Fibroblast of lung (primary cell): ENCODE results near the gene TAP1. TPM values are rescaled to one million over a fixed set of nuclear protein-coding genes. Genes with fewer than 3 reads are reported as not detected.

Source experiments
- DNase-seq, 2 donors: peaks; one replicate each; pipeline versions ENCODE4 v3.0.0 to v3.0.0-alpha.2; 2010; ENCODE audit warnings: low read depth in 2 of 2
- H2AFZ ChIP-seq: 2 replicates; pipeline ENCODE4 v1.5.1; 2012; ENCODE audit warnings: low read length, control low read depth, inconsistent platforms
- H3K27ac ChIP-seq: 2 replicates; pipeline ENCODE4 v1.5.1; 2011; ENCODE audit warnings: low read length, control low read depth; ENCODE audit not compliant: insufficient read depth
- H3K27me3 ChIP-seq: 2 replicates; pipeline ENCODE4 v1.5.1; 2011; ENCODE audit warnings: mild to moderate bottlenecking, low read length; ENCODE audit not compliant: control insufficient read depth, insufficient read depth
- H3K36me3 ChIP-seq: 2 replicates; pipeline ENCODE4 v1.5.1; 2011; ENCODE audit warnings: low read length; ENCODE audit not compliant: control insufficient read depth, insufficient read depth
- H3K4me1 ChIP-seq: 2 replicates; pipeline ENCODE4 v1.5.1; 2011; ENCODE audit warnings: low read length; ENCODE audit not compliant: control insufficient read depth, insufficient read depth; ENCODE audit errors: extremely low read depth
- H3K4me2 ChIP-seq: 2 replicates; pipeline ENCODE4 v1.5.1; 2011; ENCODE audit warnings: low read length, control low read depth; ENCODE audit not compliant: insufficient read depth; ENCODE audit errors: extremely low read depth
- H3K4me3 ChIP-seq, 4 experiments: fragments of 200-600 bp in 1 of 4; sonication (generic) in 1 of 4; replicated peaks in 1 of 4; 2 replicates each; pipeline ENCODE4 v1.5.1; 2011 to 2016; ENCODE audit warnings: low read length in 4 of 4, low read depth in 3 of 4, mild to moderate bottlenecking in 3 of 4, control low read depth in 2 of 4, inconsistent platforms in 1 of 4, mixed read lengths in 1 of 4; ENCODE audit not compliant: insufficient read depth in 1 of 4; ENCODE audit errors: control extremely low read depth in 1 of 4
- H3K79me2 ChIP-seq: 2 replicates; pipeline ENCODE4 v1.5.1; 2012; ENCODE audit warnings: mild to moderate bottlenecking, low read length, inconsistent platforms; ENCODE audit not compliant: control insufficient read depth, insufficient read depth
- H3K9ac ChIP-seq: 2 replicates; pipeline ENCODE4 v1.5.1; 2011; ENCODE audit warnings: mild to moderate bottlenecking, low read length, control low read depth; ENCODE audit not compliant: insufficient read depth
- H3K9me3 ChIP-seq: 2 replicates; pipeline ENCODE4 v1.5.1; 2012; ENCODE audit warnings: low read depth, low read length; ENCODE audit not compliant: control insufficient read depth, insufficient read depth
- H4K20me1 ChIP-seq: 2 replicates; pipeline ENCODE4 v1.5.1; 2011; ENCODE audit warnings: low read length; ENCODE audit not compliant: control insufficient read depth, insufficient read depth; ENCODE audit errors: extremely low read depth
- CTCF ChIP-seq, 2 donors: IDR thresholded peaks in 1 of 2; conservative IDR thresholded peaks in 1 of 2; 1 replicate in 1 of 2; 2 replicates in 1 of 2; pipeline ENCODE4 v1.5.1; 2011 to 2012; ENCODE audit warnings: low read length in 2 of 2, control low read depth in 1 of 2, inconsistent platforms in 1 of 2, low read depth in 1 of 2, mild to moderate bottlenecking in 1 of 2
- EZH2 ChIP-seq: IDR thresholded peaks from 2 replicates; pipeline ENCODE4 v1.5.1; 2012; ENCODE audit warnings: low read length, control low read depth, mild to moderate bottlenecking; ENCODE audit errors: missing control alignments
- polyA plus RNA-seq, 2 donors: library from polyadenylated mRNA; depleted of rRNA in 1 of 2; stranded (reverse) in 1 of 2; unstranded in 1 of 2; fragments of >200 nt; gene quantifications; 2 replicates each; pipeline ENCODE4 v1.2.1, GENCODE V29; 2011 to 2012; ENCODE audit warnings: missing spikeins in 1 of 2
- total RNA-seq: library from RNA; depleted of rRNA; stranded (reverse); fragments of >200 nt; gene quantifications from 2 replicates; pipeline ENCODE4 v1.2.1, GENCODE V29; 2014

Gene TAP1
- total and polyA plus RNA-seq, 2 donors (not counting 1 experiment from before 2014, with no cell fraction given) = 31.4 to 107 TPM

- TF ChIP-seq CTCF (conservative IDR thresholded peaks at IDR 0.05 in 1 of 2, IDR thresholded peaks at IDR 0.05 in 1 of 2; ENCODE audit: low read depth in 1 of 2, low read length in 2 of 2) = no peak
- TF ChIP-seq EZH2 = no peak
- no peak for DNase-seq
- Histone ChIP-seq H2AFZ (no peak overlapping the region), H3K27ac (no peak overlapping the region), H4K20me1 (no peaks in the 10 kb centered on the region), H3K36me3 (peaks cover 12% of the 10 kb centered on the region), H3K4me1 (no peaks in the 10 kb centered on the region), H3K9me3 (no peaks in the 10 kb centered on the region), H3K4me2 (no peak overlapping the region), H3K79me2 (peaks cover 2% of the 10 kb centered on the region), H3K27me3 (no peaks in the 10 kb centered on the region), H3K4me3 (no peak overlapping the region), H3K9ac (no peak overlapping the region)
Measured at GRCh38 chr6:32832535-32832934, 21.0 kb downstream of the TAP1 start.

- Histone ChIP-seq H2AFZ (no peak overlapping the region), H3K27me3 (no peaks in the 10 kb centered on the region), H3K79me2 (no peaks in the 10 kb centered on the region), H3K9ac (no peak overlapping the region), H3K36me3 (peaks cover 11% of the 10 kb centered on the region), H3K4me1 (no peaks in the 10 kb centered on the region), H4K20me1 (no peaks in the 10 kb centered on the region), H3K27ac (no peak overlapping the region), H3K9me3 (no peaks in the 10 kb centered on the region), H3K4me3 (no peak overlapping the region), H3K4me2 (no peak overlapping the region)
- TF ChIP-seq EZH2 (no peak), CTCF (conservative IDR thresholded peaks at IDR 0.05 in 1 of 2, IDR thresholded peaks at IDR 0.05 in 1 of 2; ENCODE audit: low read depth in 1 of 2, low read length in 2 of 2) (no peak)
- no peak for DNase-seq
Measured at GRCh38 chr6:32830936-32831335, 22.6 kb downstream of the TAP1 start.

GRCh38 chr6:32830017-32830416, 23.5 kb downstream of the TAP1 start:
- H3K27me3 ChIP-seq = no peaks in the 10 kb centered on the region
- peaks cover 6% of the 10 kb centered on the region for H3K36me3 ChIP-seq
- no peak overlapping the region for H3K27ac ChIP-seq
- H3K9me3 ChIP-seq = no peaks in the 10 kb centered on the region
- no peak for DNase-seq
- TF ChIP-seq CTCF (conservative IDR thresholded peaks at IDR 0.05 in 1 of 2, IDR thresholded peaks at IDR 0.05 in 1 of 2; ENCODE audit: low read depth in 1 of 2, low read length in 2 of 2) = no peak
- no peak for TF ChIP-seq EZH2
- H3K79me2 ChIP-seq = no peaks in the 10 kb centered on the region
- no peaks in the 10 kb centered on the region for H4K20me1 ChIP-seq
- no peak overlapping the region for H3K4me3 ChIP-seq
- H3K4me2 ChIP-seq = no peak overlapping the region
- H3K9ac ChIP-seq = no peak overlapping the region
- no peak overlapping the region for H2AFZ ChIP-seq
- no peaks in the 10 kb centered on the region for H3K4me1 ChIP-seq
